HG03066 (cell line): ENCODE data around the gene ESR2.
A peak's percentile ranks its signal among the peaks of the same experiment; 100 is the strongest.
"Not testable (repeated sequence)": the region's sequence is repeated elsewhere in the genome, so short reads cannot be mapped to it uniquely, and the experiment has no call there.

Experiments used
- ATAC-seq: cut with Tn5 transposase; IDR thresholded peaks from one replicate; pipeline ENCODE4 v1.9.1; 2021; ENCODE audit warnings: low read depth; ENCODE audit not compliant: unreplicated experiment

Gene ESR2

DNA sequence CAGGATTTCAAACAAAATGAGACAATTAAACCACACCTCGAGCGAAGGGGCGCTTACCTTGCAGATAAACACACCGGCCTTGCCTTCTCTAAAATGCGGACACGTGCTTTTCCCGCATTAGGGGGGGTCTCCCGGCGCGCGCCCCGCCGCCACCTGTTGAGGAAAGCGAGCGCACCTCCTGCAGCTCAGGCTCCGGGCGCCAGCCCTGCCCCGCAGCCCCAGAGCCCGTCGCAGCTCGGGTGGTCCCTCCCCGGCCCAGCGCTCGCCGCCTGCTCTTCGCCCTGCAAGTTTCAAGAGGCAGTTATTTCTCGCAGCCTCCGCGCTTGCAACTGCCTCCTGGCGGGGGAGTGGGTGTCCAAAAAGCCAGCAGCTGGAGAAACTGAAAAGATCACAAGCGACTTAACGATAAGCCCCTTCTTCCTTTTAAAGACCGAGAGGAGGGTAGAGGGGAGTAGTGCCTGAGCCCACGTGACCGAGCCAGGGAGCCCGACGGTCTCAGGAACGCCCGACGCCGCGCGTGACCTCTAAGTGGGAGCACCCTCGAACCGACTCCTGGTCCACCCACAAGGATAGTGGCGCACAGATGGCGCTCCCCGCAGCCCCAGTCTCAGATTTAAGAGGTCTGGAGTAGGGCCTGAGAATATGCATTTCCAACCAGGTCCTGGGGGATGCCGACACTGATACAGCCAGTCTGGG is at the start of gene ESR2:
Gene ESR2 (minus strand): TSS at position 396 of the 696 bp plus-strand sequence. CDS start 11,386 bp downstream, outside the sequence.
- ATAC-seq: peak; percentile 40

DNA sequence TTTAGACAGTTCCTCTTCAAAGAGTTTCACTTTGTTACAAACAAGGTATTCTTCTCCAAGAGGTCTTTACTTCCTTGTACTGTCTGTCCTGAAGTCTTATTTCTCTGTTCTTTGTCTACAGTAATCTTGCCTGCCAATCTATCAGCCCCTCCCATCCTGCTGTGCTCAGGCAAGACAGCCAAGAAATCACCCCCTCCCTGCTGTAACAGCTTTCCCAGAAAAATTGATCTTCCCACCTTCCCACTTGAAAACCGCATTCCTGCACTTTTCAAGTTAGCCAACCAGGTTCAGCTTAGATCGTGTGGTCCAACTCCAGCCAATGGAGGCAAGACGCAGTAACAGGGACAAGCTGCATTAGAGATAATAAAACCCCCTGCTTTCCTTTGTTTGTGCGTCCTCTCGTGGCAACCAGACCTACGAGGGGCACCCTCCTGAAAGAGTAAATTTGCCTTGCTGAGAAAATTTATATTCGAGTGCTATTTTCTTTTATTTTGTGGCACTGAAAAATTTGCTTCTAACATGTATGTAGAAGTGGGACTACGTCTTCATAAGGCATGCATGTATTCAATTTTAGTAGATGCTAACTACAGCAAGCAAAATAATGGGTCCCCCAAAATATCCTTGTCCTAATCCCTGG is 46.5 kb upstream of the ESR2 start:
- no peak for ATAC-seq

DNA sequence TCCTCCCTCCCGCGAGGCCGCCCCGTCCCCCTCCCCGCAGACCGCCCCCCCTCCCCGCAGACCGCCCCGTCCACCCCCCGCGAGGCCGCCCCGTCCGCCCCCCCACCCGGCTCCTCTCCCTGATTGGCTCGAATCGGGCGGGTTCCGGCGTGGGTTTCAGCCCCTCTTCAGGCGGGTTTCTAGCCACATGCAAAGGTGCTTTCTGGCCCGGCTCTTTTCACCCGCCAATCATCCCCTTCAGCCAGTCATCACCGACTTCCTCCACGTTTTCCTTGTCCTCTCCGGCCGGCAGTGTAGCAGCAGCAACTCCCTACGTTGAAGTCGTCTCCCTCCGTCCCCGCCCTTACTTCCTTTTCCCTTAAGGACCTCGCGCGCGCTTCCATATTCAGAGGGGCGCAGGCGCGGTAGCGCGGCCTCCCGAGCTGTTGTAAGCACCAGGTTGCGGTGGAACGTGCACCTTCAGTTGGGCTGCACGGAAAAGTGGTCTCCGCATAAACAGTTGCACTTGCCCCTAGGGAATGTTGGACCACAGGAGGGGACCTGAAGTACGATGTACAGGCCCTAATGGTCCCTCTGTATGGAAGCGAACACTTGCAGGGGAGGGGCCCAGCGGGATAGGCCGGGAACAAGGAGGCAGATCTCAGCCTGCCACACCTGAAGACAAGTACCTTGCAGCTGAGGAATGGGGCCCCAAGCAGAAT is 44.6 kb upstream of the ESR2 start:
- peak; percentile 92 for ATAC-seq

- peak; percentile 52 for ATAC-seq
Measured at GRCh38 chr14:64337888-64338615, 43.9 kb upstream of the ESR2 start.

GRCh38 chr14:64329149-64329548 is 35.0 kb upstream of the ESR2 start:
- ATAC-seq: no peak

DNA sequence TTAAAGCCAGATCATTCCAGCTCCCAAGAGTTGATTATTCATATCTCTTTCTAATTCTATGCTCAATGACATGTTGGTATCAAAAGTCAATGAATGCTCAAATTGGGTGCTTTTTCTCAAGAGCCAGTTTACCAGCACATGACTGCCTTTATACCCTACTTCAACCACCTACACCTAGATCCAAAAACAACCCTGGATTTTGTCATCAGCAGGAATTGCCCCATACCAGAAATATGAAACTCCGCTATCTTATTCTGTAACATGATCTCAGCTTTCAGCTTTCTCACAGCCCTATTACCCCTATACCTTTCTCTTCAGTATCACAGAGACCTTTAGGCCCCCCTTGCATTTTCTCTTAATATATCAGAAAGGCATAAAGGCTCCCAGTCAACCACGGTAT is 32.3 kb upstream of the ESR2 start:
- ATAC-seq: no peak

GRCh38 chr14:64324895-64325294 is 30.7 kb upstream of the ESR2 start:
- ATAC-seq: no peak

- no peak for ATAC-seq
Measured at GRCh38 chr14:64324461-64324860, 30.3 kb upstream of the ESR2 start.

GRCh38 chr14:64320362-64320761 is 26.2 kb upstream of the ESR2 start:
- ATAC-seq: not testable (repeated sequence)

- ATAC-seq: not testable (repeated sequence)
Measured at GRCh38 chr14:64318695-64319094, 24.5 kb upstream of the ESR2 start.

DNA sequence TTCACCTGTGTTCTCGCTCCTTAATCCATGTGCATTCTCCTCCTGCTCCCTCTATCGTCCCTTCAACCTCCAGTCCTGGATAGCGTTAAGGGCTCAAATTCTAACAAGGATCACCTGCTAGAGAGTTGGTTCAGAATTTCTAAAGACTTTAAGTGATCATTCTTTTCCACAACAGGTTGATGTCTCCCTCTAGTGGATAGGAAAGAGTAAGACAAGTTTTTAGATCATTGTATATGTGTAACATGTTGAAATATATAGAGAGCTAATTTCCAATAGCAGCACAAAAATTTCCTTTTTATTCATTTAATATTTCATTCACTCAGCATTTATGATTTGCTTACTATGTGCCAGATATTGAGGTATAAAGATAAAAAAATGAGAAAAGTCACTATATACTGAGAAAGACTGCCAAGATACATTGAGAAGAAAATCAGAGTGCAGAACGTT is 9.3 kb upstream of the ESR2 start:
- ATAC-seq: no peak

GRCh38 chr14:64298773-64299172 is 4.6 kb upstream of the ESR2 start:
- no peak for ATAC-seq

- no peak for ATAC-seq
Measured at GRCh38 chr14:64296561-64296960, 2.4 kb upstream of the ESR2 start.

- peak; percentile 91 for ATAC-seq
Measured at GRCh38 chr14:64294672-64295413, 672 bp upstream of the ESR2 start.

DNA sequence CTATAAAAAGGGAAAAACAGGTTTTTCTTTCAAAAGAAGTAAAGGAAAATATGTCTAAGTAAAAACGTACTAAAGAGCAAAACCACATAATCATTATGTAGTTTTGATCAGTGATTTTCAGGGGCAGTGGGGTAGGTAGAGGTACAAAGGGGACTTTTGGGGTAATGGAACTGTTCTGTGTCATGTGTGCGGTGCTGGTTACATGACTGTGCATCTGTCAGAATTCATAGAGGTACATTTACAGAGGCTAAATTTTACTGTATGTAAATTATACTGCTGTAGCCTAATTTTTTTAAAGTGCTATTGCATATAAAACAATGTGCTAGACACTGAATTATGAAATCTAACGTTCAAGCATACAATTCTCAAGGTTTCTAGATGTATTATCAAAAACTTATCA is 2.0 kb downstream of the ESR2 start:
- ATAC-seq: no peak

DNA sequence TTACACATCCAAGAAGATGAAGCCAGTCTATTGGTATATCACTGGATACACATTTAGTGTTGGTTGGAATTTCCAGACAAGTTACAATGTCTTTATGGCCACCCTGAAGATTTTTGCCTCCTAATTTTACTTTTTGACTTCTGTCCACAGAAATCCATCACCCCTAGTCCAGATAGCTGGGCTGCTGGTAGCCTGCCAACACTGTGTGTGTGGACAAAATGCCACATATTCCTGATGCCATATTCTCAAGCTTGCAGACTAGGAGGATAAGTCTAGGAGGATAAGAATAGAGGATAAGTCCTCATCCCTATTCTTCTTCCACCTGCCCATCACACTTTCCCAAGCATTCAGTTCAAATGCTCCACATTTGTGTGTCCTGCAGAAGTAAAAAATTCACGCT is 4.6 kb downstream of the ESR2 start:
- no peak for ATAC-seq

- ATAC-seq: no peak
Measured at GRCh38 chr14:64281805-64282204, 12.4 kb downstream of the ESR2 start.

GRCh38 chr14:64279704-64280668 is 14.2 kb downstream of the ESR2 start:
- ATAC-seq: no peak

DNA sequence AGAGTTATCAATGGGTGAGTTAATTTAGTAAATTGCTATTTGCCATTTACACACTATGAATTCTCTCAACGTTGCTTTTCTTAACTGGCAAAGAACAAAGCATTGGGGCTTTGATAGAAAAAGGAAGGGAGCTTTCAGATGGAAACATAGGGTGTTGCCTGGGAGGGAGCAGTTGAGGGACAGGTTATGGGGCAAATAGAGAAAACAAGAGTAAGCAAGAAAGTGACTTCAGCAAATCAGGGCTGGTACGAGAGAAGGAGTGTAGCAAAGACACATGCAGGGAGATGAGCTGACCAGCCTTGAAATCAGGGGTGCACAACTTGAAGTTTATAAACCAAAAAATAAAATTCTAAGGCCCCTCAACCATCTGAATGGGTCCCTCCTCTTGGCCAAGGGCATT is 15.7 kb downstream of the ESR2 start:
- ATAC-seq: no peak
